Testis (tissue), 2 donors: Measurements from ENCODE around the gene NKAIN2.

ENCODE experiments used
- CTCF ChIP-seq, 3 experiments: fragments of 450-650 bp in 2 of 3; fragments of 200-600 bp in 1 of 3; sonication (generic) in 1 of 3; IDR thresholded peaks; one replicate each; pipeline ENCODE4 v1.5.1; 2016 to 2019; ENCODE audit warnings: antibody characterized with exemption in 3 of 3, mild to moderate bottlenecking in 2 of 3, moderate library complexity in 1 of 3
- POLR2A ChIP-seq: fragments of 450-650 bp; IDR thresholded peaks from one replicate; pipeline ENCODE4 v1.6.1; 2017; ENCODE audit warnings: antibody characterized with exemption, mild to moderate bottlenecking, moderate library complexity

GRCh38 chr6:124823240-124824111 is 1019.8 kb downstream of the NKAIN2 start:
- TF ChIP-seq CTCF (IDR thresholded peaks at IDR 0.05): no peak
- TF ChIP-seq POLR2A: no peak
